Measurements from ENCODE around the gene NDUFB10.
A peak's percentile ranks its signal among the peaks of the same experiment; 100 is the strongest.

Gene NDUFB10

GRCh38 chr16:1959269-1960039 lies at the start of gene NDUFB10:
TSS of gene NDUFB10 (plus strand) at chr16:1959538. CDS start at chr16:1959625, 87 bp downstream.
- CTCF ChIA-PET = interaction anchor here (1.0 to 3.2 kb wide), 3 partner anchors 30 to 181 kb away, joined by 3 to 11 read pairs (median 3); no protein-coding TSS in a partner anchor
- TF ChIP-seq CTCF (IDR thresholded peaks at IDR 0.05; ENCODE audit: insufficient read depth, low read length, missing control alignments) = peak; percentile 65

GRCh38 chr16:1909561-1910231 lies 49.6 kb upstream of the NDUFB10 start:
- no peak for TF ChIP-seq CTCF (IDR thresholded peaks at IDR 0.05; ENCODE audit: insufficient read depth, low read length, missing control alignments)
- DNase-seq (ENCODE audit: low read depth, low spot score) = no peak
- no peak overlapping the region for H3K4me3 ChIP-seq (ENCODE audit: low read depth, low read length)
- CTCF ChIA-PET = interaction anchor here (1.0 to 2.1 kb wide), 3 partner anchors 20 to 45 kb away, joined by 3 to 12 read pairs (median 3); no protein-coding TSS in a partner anchor
- POLR2A ChIA-PET = no interaction called here

More at GRCh38 chr16:1959269-1960039, at the start of gene NDUFB10:
- H3K4me3 ChIP-seq (ENCODE audit: low read depth, low read length) = peak within 1 kb of the TSS; percentile 86
- POLR2A ChIA-PET = interaction anchor here (4.0 kb wide), 1 partner anchor 12 kb away, joined by 20 read pairs; the partner anchor contains the start of gene TBL3
- DNase-seq (ENCODE audit: low read depth, low spot score) = peak; percentile 16

- TF ChIP-seq CTCF (IDR thresholded peaks at IDR 0.05; ENCODE audit: insufficient read depth, low read length, missing control alignments) = no peak
- H3K4me3 ChIP-seq (ENCODE audit: low read depth, low read length) = no peak overlapping the region
- ChIA-PET POLR2A (no interaction called here), CTCF (interaction anchor here (1.4 kb wide), 2 partner anchors 12 to 18 kb away, joined by 3 read pairs; no protein-coding TSS in a partner anchor)
- DNase-seq (ENCODE audit: low read depth, low spot score) = no peak
Observed at GRCh38 chr16:1911467-1912214, 47.7 kb upstream of the NDUFB10 start.

GRCh38 chr16:1912215-1912543 lies 47.2 kb upstream of the NDUFB10 start:
- ChIA-PET CTCF (interaction anchor here (1.4 kb wide), 2 partner anchors 11 to 18 kb away, joined by 3 read pairs; no protein-coding TSS in a partner anchor), POLR2A (no interaction called here)

GRCh38 chr16:1913327-1914083 lies 45.8 kb upstream of the NDUFB10 start:
- no peak for DNase-seq (ENCODE audit: low read depth, low spot score)
- ChIA-PET CTCF (interaction anchor here (3.6 kb wide), 1 partner anchor 15 kb away, joined by 18 read pairs; no protein-coding TSS in a partner anchor), POLR2A (no interaction called here)
- no peak for TF ChIP-seq CTCF (IDR thresholded peaks at IDR 0.05; ENCODE audit: insufficient read depth, low read length, missing control alignments)
- H3K4me3 ChIP-seq (ENCODE audit: low read depth, low read length) = no peak overlapping the region

More at GRCh38 chr16:1912215-1912543, 47.2 kb upstream of the NDUFB10 start:
- no peak for DNase-seq (ENCODE audit: low read depth, low spot score)
- H3K4me3 ChIP-seq (ENCODE audit: low read depth, low read length) = no peak overlapping the region
- TF ChIP-seq CTCF (IDR thresholded peaks at IDR 0.05; ENCODE audit: insufficient read depth, low read length, missing control alignments) = no peak
